ENCODE data around the gene RNU6-1.

Gene RNU6-1

DNA sequence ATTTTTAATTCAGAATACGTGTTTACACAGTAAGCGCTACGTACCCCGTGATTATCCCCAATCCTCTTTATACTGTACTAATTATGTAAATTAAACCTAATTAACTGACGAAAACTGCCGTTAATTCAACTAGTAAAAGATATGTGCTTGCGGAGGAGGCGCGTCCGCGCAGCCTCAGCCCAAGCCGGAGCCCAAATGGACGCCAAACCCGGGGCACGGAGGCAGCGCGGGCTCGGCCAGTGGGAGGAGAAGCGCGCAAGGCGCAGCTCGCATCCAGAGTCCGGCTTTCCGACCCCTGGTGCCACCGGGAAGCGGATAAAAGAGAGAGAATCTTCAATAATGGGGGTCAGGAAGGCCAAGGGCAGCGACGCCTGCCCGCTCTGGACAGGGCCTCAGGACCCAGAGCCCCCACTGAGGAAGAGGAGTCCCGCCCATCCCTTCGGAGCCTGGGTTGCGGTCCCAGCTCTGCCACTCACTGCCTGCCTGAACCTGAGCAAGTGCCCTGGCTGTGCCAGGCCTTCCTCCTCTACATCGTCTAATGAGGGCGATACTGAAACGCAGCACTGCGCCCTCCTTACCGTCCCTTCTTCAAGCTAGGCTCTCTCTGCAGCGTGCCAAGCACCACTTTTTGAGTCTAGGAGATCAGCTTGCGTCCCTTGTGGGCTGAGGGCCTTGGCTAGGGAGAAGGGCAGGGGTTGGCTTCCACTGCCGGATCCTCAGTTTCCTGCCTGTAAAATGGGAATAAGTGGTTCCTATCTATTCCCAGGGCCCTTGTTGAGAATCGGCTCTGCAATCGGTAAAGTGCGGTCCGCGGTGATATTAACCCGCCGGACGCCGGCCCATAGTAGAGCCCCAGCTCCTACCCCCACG is 19.5 kb downstream of the RNU6-1 start:
- no peak for DNase-seq

DNA sequence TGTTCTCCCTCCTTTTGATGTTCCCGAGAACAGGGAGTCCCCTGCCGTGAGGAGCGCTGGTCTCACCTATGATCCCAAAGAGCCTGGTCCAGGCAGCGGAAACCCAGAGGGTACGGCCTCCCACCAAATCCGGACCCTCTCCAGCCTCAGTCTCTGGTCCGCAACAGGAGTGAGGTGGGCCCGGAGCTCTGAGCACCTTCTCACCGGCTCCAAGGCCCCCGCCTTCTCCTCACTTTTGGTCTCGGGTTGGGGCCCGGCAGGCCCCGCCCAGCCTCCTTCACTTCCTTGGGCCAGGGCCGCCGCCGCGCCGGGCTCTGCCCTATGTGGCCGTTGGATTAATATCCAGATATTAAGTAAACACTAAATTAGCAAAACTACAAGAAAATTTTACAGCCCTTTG is 20.2 kb downstream of the RNU6-1 start:
- DNase-seq, result no peak

DNA sequence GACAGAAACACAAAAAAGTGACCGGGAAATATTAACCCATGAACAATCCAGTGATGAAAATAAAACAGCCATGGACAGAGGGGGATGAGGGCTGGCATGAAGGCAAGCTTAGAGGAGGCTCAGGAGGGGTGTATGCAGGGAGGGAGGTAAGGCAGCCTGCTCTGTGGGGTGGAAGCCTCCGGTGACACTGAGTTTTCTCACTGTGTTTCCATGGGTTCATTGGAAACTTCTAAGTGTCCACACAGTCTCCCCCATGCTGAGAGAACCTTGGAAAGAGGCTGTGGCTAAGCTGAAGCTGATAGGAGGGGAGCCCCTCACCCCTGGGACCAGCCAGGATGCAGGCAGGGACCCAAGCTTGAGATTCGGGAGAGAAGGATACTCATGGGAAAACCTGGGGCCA is 21.4 kb downstream of the RNU6-1 start:
- DNase-seq, result no peak

GRCh38 chr15:67816668-67817067 is 23.2 kb downstream of the RNU6-1 start:
- DNase-seq, result no peak

GRCh38 chr15:67815036-67815592 is 24.7 kb downstream of the RNU6-1 start:
- DNase-seq, result no peak

- peak; percentile 37 for DNase-seq
Measured at GRCh38 chr15:67813104-67813634, 26.7 kb downstream of the RNU6-1 start.

DNA sequence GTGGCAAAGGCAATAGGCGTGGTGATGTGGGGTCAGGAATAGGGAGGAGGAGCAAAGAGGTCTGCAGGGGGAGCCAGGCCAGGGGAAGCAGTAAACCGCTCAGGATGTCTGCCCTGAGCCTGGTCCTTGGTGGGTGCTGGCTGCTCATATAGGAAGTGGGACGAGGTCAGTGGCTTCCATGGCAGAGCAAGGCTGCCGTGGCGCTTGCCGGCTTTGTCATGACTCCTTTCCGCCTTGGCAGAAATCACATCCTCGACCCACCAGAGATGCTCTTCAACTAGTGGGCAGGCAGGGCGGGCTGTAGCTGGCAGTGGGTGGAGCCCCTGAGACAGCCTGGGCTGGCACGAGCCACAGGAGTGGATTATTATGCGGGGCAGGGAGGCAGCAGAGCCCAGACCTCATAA is 27.6 kb downstream of the RNU6-1 start:
- peak; percentile 47 for DNase-seq

GRCh38 chr15:67809866-67810265 is 30.0 kb downstream of the RNU6-1 start:
- DNase-seq, result peak; percentile 14

DNA sequence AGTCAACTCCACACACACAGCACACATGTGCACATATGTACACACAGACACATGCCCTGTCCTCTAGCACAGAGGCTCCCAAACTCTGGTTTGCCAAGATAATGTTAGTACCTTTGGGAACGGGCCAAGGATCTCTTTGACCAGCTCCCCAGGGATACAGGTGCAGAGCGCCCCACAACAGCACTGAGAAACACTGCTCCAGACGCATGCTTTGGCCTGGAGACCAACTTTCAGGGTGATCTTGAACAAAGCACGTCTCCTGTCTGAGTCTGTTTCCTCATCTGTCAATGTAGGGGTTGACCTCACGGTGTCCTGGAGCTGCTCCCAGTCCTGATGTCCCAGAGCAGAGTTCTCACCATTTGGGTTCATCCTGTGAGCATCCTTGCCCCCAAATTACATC is 30.4 kb downstream of the RNU6-1 start:
- DNase-seq, result peak; percentile 31

GRCh38 chr15:67808821-67809220 is 31.0 kb downstream of the RNU6-1 start:
- DNase-seq, result peak; percentile 32

DNA sequence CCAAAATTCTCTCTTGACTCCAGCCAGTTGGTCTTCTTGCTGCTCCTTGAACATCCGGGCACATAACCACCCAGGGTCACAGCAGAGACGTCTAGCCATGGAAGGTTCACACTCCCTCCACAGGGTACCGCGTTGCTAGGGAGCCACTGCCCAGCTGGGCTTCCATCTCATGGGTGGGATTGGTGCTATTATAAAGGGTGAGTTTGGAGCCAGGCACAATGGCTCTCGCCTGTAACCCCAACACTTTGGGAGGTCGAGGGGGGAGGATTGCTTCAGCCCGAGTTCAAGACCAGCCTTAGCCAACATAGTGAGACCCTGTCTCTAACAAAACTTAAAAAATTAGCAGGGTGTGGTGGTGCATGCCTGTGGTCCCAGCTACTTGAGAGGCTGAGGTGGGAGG is 32.0 kb downstream of the RNU6-1 start:
- peak; percentile 15 for DNase-seq

- DNase-seq, result peak; percentile 47
Measured at GRCh38 chr15:67807141-67807540, 32.7 kb downstream of the RNU6-1 start.

DNA sequence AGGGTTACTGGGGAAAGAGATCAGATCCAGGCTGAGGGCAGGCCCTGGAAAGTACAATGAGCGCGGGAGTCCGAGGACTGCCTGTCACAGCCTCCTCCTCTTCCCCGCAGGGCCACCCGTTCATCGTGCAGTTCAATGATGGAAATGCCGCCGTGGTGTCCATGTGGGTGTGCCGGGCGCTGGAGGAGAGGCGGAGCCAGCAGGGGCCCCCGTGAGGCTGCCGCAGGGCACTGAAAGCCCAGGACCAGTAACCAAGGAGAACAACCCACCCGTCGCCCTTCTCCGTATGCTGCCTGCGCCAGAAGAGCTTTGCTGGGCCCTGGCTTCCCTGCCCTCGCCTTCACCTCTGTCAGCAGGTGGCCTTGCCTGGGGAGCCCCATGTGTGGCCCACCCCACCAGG is 33.3 kb downstream of the RNU6-1 start:
- DNase-seq, result peak; percentile 48

- DNase-seq, result peak; percentile 43
Measured at GRCh38 chr15:67805666-67806516, 34.0 kb downstream of the RNU6-1 start.

GRCh38 chr15:67805008-67805665 is 34.7 kb downstream of the RNU6-1 start:
- DNase-seq, result peak; percentile 40

DNA sequence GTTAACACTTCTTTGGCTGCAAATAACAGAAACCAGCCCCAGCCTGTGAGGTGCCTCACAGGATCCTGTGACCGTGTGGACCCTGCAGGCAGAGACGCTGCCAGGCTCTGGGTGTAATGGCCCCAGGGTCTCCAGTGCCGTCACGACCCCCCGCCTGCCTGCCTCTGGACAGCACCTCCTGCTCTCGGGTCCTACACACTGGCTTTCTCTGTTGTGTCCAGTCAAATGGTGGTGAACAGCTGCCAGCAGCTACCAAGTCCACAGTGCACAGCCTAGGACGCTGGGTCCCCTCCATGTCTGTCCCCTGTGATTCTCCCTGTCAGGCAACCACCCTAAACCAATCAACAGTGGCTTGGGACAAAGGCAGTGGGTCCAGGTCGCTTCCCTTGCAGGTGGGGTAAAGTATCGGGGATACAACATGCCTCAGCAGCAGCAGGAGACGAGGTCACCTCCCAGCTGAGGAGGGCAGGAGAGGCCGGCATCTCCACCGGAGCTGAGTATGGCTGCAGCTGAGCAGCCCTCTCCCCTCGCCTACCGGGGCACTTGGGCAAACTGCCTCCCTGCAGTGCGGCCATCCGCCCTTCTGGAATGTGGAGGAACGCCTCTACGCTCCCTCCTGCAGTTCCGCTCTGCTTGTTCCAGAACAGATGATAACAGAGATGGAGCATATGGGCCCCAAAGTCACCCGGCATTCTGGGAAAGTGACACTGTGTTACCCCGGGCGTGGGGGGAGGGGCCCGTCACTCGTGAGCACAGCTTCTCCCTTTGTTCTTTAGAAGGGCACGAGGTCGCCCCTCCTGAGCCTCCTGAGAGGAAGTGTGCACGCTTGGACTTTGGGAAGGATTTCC is 35.6 kb downstream of the RNU6-1 start:
- peak; percentile 54 for DNase-seq

GRCh38 chr15:67803299-67803698 is 36.5 kb downstream of the RNU6-1 start:
- peak; percentile 21 for DNase-seq

DNA sequence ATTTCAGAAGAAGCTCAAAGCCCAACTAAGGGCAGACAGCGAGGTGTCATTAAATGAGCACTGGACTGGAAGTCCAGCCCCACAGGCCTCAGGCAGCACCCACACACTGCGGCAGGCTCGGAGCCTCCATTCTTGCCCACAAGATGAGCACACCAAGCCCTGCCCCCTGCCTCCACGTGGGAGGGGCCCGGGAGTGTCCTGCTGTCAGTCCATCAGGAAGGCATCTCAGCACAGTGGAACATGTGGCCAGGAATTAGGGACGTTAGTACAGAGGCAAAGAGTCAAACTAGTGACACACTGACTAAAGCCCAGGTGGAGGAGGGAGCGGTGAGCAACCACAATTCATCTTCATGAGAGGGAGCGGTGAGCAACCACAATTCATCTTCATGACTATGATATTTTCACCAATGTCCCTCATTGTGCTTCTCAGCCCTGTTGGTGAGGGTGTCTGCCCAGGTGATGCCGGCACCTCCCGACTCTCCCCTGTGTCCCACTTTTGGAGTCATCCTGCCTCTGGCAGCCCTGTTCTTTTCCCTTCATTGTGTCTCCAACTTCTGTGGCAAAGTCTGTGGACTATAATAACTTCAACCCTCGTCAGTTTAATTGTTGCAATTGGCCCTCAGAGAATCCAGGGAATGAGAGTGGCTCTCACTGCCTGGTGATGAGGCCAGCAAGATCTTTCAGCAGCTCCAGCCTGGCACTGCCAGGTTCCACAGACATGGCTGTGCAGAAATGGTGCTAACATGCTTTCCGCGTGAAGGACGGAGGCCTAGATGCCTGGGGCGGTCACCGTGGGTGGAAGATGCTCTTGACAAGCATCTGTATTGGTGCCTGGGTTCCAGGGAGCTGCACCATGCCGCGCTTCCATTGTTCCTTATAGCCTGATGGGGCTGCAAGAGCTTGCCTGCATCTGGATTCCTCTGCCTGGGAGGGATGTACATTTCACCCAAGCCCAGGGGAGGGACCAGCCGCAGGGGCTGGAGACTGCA is 37.6 kb downstream of the RNU6-1 start:
- DNase-seq, result peak; percentile 35

DNA sequence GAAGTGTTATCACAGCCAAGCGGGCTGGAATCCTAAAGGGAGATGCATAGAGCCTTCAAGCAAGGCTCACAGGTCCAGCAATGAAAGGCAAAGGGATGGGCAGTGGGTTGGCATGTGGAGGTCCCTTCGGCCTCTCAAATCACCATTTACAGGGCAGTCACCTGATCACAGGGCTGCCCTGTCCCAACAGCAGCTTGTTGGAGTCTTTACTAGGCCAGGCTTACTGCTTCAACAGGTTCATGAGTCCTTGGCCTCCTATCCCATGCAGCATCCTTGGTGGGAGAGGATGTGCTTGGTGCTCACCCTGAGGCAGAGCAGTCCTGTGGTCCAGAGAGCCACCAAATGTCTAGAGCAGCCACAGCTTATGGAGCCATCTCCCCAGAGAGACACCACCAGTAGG is 38.7 kb downstream of the RNU6-1 start:
- peak; percentile 29 for DNase-seq

- DNase-seq, result peak; percentile 26
Measured at GRCh38 chr15:67799801-67800205, 40.0 kb downstream of the RNU6-1 start.
